Gastroesophageal sphincter (tissue), 3 donors: Measurements from ENCODE around the gene MCM10.

ENCODE experiments used
- POLR2A ChIP-seq, 2 donors: fragments of 450-650 bp; IDR thresholded peaks; one replicate each; pipeline ENCODE4 v1.6.1; 2017; ENCODE audit warnings: antibody characterized with exemption in 2 of 2, mild to moderate bottlenecking in 2 of 2, moderate library complexity in 1 of 2
- TF ChIP-seq, protein P1 (sequence below), 4 experiments: fragments of 200-600 bp in 2 of 4; fragments of 450-650 bp in 2 of 4; sonication (generic) in 1 of 4; IDR thresholded peaks; one replicate each; pipeline ENCODE4 v1.5.1; 2017 to 2019; ENCODE audit warnings: antibody characterized with exemption in 4 of 4, mild to moderate bottlenecking in 2 of 4, moderate library complexity in 2 of 4

GRCh38 chr10:13219685-13220670 lies 58.6 kb downstream of the MCM10 start:
- TF ChIP-seq, protein P1, sequence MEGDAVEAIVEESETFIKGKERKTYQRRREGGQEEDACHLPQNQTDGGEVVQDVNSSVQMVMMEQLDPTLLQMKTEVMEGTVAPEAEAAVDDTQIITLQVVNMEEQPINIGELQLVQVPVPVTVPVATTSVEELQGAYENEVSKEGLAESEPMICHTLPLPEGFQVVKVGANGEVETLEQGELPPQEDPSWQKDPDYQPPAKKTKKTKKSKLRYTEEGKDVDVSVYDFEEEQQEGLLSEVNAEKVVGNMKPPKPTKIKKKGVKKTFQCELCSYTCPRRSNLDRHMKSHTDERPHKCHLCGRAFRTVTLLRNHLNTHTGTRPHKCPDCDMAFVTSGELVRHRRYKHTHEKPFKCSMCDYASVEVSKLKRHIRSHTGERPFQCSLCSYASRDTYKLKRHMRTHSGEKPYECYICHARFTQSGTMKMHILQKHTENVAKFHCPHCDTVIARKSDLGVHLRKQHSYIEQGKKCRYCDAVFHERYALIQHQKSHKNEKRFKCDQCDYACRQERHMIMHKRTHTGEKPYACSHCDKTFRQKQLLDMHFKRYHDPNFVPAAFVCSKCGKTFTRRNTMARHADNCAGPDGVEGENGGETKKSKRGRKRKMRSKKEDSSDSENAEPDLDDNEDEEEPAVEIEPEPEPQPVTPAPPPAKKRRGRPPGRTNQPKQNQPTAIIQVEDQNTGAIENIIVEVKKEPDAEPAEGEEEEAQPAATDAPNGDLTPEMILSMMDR (IDR thresholded peaks at IDR 0.05): peak in 1 of 4 experiments; percentile 6
- TF ChIP-seq POLR2A (IDR thresholded peaks at IDR 0.05): no peak
